Osteoblast (primary cell): Measurements from ENCODE around the gene FIZ1. TPM values are rescaled to one million over a fixed set of nuclear protein-coding genes. Genes with fewer than 3 reads are reported as not detected.
"Not testable (repeated sequence)": the region's sequence is repeated elsewhere in the genome, so short reads cannot be mapped to it uniquely, and the experiment has no call there.

ENCODE experiments used
- DNase-seq: peaks from one replicate; pipeline ENCODE4 v3.0.0; 2011; ENCODE audit warnings: low spot score, mixed read lengths; ENCODE audit not compliant: insufficient read length; ENCODE audit errors: missing footprints
- H2AFZ ChIP-seq: 2 replicates; pipeline ENCODE4 v1.6.0; 2011; ENCODE audit warnings: mild to moderate bottlenecking, low read length
- H3K27ac ChIP-seq: 2 replicates; pipeline ENCODE4 v1.5.1; 2011; ENCODE audit warnings: mild to moderate bottlenecking, low read depth, low read length, moderate library complexity
- H3K27me3 ChIP-seq: 2 replicates; pipeline ENCODE4 v1.6.0; 2012; ENCODE audit warnings: mild to moderate bottlenecking, control low read depth, inconsistent platforms, low read length, moderate library complexity; ENCODE audit not compliant: insufficient read depth
- H3K36me3 ChIP-seq: 2 replicates; pipeline ENCODE4 v1.5.1; 2011; ENCODE audit warnings: mild to moderate bottlenecking, low read length, control low read depth, moderate library complexity; ENCODE audit not compliant: insufficient read depth
- H3K4me1 ChIP-seq: 2 replicates; pipeline ENCODE4 v1.5.1; 2011; ENCODE audit warnings: mild to moderate bottlenecking, low read length, control low read depth, moderate library complexity; ENCODE audit not compliant: insufficient read depth
- H3K4me2 ChIP-seq: 2 replicates; pipeline ENCODE4 v1.6.0; 2011; ENCODE audit warnings: mild to moderate bottlenecking, low read length; ENCODE audit not compliant: insufficient read depth
- H3K4me3 ChIP-seq: fragments of 200-600 bp; sonication (generic); 3 replicates; pipeline ENCODE4 v1.5.1; 2012; ENCODE audit warnings: mild to moderate bottlenecking, low read length, inconsistent platforms; ENCODE audit not compliant: insufficient read depth
- H3K79me2 ChIP-seq: 2 replicates; pipeline ENCODE4 v1.6.0; 2012; ENCODE audit warnings: mild to moderate bottlenecking, low read length, control low read depth, inconsistent platforms; ENCODE audit not compliant: insufficient read depth
- H3K9me3 ChIP-seq: 2 replicates; pipeline ENCODE4 v1.5.1; 2011; ENCODE audit warnings: low read depth, low read length, control low read depth
- H4K20me1 ChIP-seq: 2 replicates; pipeline ENCODE4 v1.6.0; 2012; ENCODE audit warnings: mild to moderate bottlenecking, low read length, control low read depth; ENCODE audit not compliant: insufficient read depth
- total RNA-seq: library from RNA; depleted of rRNA; stranded (reverse); fragments of >200 nt; gene quantifications from 2 replicates; pipeline ENCODE4 v1.2.3, GENCODE V29; 2012
- TF ChIP-seq, protein P1 (sequence below): IDR thresholded peaks from 2 replicates; pipeline ENCODE4 v1.5.1; 2011; ENCODE audit warnings: mild to moderate bottlenecking, low read depth, low read length, moderate library complexity; ENCODE audit errors: extremely low read depth

The FIZ1 gene
- total RNA-seq, 1 donor: 3.6 TPM

DNA sequence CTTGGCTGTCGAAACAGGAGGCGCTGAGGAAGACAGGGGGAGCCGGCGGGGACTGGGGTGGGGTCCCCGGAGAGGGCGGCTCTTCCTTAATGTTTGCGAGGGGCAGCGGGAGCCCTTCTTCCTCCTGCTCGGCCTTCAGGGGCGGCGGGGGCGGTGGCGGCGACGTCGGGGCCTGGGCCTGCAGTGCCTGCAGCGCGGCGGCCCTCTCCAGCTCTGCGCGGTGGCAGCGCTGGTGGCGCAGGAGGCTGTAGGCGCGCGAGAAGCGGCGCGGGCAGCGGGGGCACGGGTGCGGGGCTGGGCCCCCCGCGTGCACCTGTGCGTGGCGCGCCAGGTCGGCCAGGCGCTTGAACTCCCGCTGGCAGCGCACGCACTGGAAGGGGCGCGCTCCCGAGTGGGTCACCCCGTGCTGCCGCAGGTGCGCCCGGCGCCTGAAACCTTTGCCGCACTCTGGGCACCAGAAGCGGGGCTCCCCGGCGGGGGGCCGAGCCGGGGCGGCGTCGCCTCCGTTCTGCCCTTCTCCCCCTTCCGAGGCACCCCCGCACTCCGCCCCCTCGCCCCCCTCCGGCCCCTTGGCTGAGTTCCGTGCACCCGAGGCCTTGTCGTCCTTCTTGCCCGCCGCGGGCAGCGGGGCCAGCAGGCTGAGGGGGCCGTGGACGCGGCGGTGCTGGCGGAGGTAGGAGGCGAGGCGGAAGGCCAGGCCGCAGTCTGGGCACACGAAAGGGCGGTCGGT, 21.1 kb downstream of the FIZ1 start:
- no peaks in the 10 kb centered on the region for H4K20me1 ChIP-seq
- peaks cover 23% of the 10 kb centered on the region for H3K79me2 ChIP-seq
- peaks cover 11% of the 10 kb centered on the region for H3K4me1 ChIP-seq
- TF ChIP-seq, protein P1, sequence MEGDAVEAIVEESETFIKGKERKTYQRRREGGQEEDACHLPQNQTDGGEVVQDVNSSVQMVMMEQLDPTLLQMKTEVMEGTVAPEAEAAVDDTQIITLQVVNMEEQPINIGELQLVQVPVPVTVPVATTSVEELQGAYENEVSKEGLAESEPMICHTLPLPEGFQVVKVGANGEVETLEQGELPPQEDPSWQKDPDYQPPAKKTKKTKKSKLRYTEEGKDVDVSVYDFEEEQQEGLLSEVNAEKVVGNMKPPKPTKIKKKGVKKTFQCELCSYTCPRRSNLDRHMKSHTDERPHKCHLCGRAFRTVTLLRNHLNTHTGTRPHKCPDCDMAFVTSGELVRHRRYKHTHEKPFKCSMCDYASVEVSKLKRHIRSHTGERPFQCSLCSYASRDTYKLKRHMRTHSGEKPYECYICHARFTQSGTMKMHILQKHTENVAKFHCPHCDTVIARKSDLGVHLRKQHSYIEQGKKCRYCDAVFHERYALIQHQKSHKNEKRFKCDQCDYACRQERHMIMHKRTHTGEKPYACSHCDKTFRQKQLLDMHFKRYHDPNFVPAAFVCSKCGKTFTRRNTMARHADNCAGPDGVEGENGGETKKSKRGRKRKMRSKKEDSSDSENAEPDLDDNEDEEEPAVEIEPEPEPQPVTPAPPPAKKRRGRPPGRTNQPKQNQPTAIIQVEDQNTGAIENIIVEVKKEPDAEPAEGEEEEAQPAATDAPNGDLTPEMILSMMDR: no peak
- no peak overlapping the region for H2AFZ ChIP-seq
- H3K27ac ChIP-seq: no peak overlapping the region
- no peaks in the 10 kb centered on the region for H3K27me3 ChIP-seq
- no peak overlapping the region for H3K4me2 ChIP-seq
- no peaks in the 10 kb centered on the region for H3K9me3 ChIP-seq
- DNase-seq: peak; percentile 44
- no peak overlapping the region for H3K4me3 ChIP-seq
- peaks cover 10% of the 10 kb centered on the region for H3K36me3 ChIP-seq

DNA sequence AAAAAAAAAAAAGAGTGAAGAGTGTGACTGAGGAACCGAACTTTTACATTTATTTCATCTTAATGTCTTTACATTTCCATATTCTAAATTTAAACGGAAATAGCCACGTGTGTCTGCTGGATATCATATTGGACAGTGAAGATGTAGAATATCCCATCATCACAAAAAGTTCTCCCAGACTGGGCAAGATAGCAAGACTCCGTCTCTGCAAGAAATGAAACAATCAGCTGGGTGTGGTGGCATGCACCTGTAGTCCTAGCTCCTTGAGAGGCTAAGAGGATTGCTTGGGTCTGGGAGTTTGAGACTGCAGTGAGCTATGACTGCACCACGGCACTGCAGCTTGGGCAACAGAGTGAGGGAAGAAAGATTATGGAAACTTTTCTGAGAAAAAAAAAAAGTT, 22.6 kb downstream of the FIZ1 start:
- peaks cover 10% of the 10 kb centered on the region for H3K36me3 ChIP-seq
- peaks cover 9% of the 10 kb centered on the region for H3K4me1 ChIP-seq
- TF ChIP-seq, protein P1: no peak
- peak; percentile 30 for DNase-seq
- H3K27ac ChIP-seq: no peak overlapping the region
- no peaks in the 10 kb centered on the region for H3K9me3 ChIP-seq
- no peak overlapping the region for H3K4me2 ChIP-seq
- H3K27me3 ChIP-seq: no peaks in the 10 kb centered on the region
- H4K20me1 ChIP-seq: no peaks in the 10 kb centered on the region
- no peak overlapping the region for H2AFZ ChIP-seq
- no peak overlapping the region for H3K4me3 ChIP-seq
- H3K79me2 ChIP-seq: peaks cover 23% of the 10 kb centered on the region

- not testable (repeated sequence) for H3K27ac ChIP-seq
Measured at GRCh38 chr19:55573929-55574328, 25.4 kb downstream of the FIZ1 start.

DNA sequence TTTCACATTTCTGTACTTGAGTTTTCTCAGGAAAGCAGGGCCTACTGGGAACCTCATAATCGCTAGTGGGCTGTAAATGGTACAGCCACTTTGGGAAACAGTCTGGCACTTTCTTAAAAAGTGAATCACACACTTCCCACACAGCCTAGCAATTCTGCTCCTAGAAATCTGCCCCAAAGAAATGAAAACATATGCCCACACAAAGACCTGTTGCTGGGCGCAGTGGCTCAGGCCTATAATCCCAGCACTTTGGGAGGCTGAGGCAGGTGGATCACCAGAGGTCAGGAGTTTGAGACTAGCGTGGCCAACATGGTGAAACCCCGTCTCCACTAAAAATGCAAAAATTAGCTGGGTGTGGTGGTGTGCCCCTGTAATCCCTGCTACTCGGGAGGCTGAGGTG, 29.8 kb downstream of the FIZ1 start:
- not testable (repeated sequence) for H3K4me1 ChIP-seq, H3K9me3 ChIP-seq, DNase-seq, H3K27me3 ChIP-seq, H3K4me2 ChIP-seq, H3K27ac ChIP-seq, H2AFZ ChIP-seq, H4K20me1 ChIP-seq, H3K36me3 ChIP-seq, H3K79me2 ChIP-seq, H3K4me3 ChIP-seq

More at GRCh38 chr19:55573929-55574328, 25.4 kb downstream of the FIZ1 start:
- not testable (repeated sequence) for H3K4me1 ChIP-seq, DNase-seq, H4K20me1 ChIP-seq, H3K4me3 ChIP-seq, H2AFZ ChIP-seq, H3K4me2 ChIP-seq, H3K27me3 ChIP-seq, H3K79me2 ChIP-seq, H3K9me3 ChIP-seq
- H3K36me3 ChIP-seq: peaks cover 10% of the 10 kb centered on the region

GRCh38 chr19:55567708-55568328, 31.5 kb downstream of the FIZ1 start:
- DNase-seq: no peak
- H3K4me3 ChIP-seq: no peak overlapping the region
- H3K4me1 ChIP-seq: no peaks in the 10 kb centered on the region

More at GRCh38 chr19:55567708-55568328, 31.5 kb downstream of the FIZ1 start:
- H3K27ac ChIP-seq: no peak overlapping the region
- H3K79me2 ChIP-seq: no peaks in the 10 kb centered on the region
- TF ChIP-seq, protein P1: no peak
- H3K36me3 ChIP-seq: no peaks in the 10 kb centered on the region
- no peaks in the 10 kb centered on the region for H3K27me3 ChIP-seq
- no peak overlapping the region for H3K4me2 ChIP-seq
- H2AFZ ChIP-seq: no peak overlapping the region
- H4K20me1 ChIP-seq: no peaks in the 10 kb centered on the region
- H3K9me3 ChIP-seq: no peaks in the 10 kb centered on the region
